GM21360 (cell line): ENCODE measurements around the gene CTCF.

Source experiments
- ATAC-seq: cut with Tn5 transposase; IDR thresholded peaks from one replicate; pipeline ENCODE4 v1.9.1; 2021; ENCODE audit warnings: mild to moderate bottlenecking, moderate library complexity; ENCODE audit not compliant: unreplicated experiment

CTCF gene

DNA sequence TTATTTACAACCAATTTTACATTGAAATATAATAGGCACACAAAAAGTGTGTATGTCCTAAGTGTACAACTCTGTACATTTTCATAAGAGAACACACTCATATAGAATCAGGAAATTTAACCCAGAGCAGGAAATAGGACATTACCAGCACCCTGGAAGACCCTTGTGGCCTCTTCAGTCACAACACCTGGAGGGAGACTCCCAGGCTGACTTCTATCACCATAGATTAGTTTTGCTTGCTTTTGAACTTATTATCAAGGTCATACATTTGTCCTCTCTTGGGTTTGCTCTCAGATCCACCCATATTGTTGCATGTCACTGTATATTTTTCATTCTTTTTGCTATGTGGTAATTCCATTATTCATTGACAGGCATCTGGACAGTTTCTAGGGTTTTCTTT is 27.9 kb upstream of the CTCF start:
- ATAC-seq: no peak

GRCh38 chr16:67535201-67535600 is 27.1 kb upstream of the CTCF start:
- ATAC-seq: no peak

- ATAC-seq: no peak
Observed at GRCh38 chr16:67537270-67537635, 25.1 kb upstream of the CTCF start.

- ATAC-seq: no peak
Observed at GRCh38 chr16:67537636-67538591, 24.4 kb upstream of the CTCF start.

- no peak for ATAC-seq
Observed at GRCh38 chr16:67538666-67539101, 23.6 kb upstream of the CTCF start.

GRCh38 chr16:67539271-67539670 is 23.1 kb upstream of the CTCF start:
- no peak for ATAC-seq

- no peak for ATAC-seq
Observed at GRCh38 chr16:67539691-67540635, 22.4 kb upstream of the CTCF start.

GRCh38 chr16:67540756-67541155 is 21.6 kb upstream of the CTCF start:
- no peak for ATAC-seq

GRCh38 chr16:67541391-67542263 is 20.7 kb upstream of the CTCF start:
- no peak for ATAC-seq

- ATAC-seq: no peak
Observed at GRCh38 chr16:67542464-67542863, 19.9 kb upstream of the CTCF start.

DNA sequence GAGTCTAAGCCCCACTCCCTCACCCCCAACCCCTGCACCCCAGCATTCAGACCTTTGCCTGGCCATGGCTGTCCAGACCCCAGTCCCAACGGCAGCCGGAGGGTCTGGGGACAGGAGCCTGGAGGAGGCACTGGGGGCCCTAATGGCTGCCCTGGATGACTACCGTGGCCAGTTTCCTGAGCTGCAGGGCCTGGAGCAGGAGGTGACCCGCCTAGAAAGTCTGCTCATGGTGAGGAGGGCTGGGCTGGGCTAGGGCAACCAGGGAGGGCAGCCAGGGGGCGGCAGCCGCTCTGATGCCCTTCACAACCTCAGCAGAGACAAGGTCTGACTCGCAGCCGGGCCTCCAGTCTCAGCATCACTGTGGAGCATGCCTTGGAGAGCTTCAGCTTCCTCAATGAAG is 19.3 kb upstream of the CTCF start:
- no peak for ATAC-seq

- ATAC-seq: no peak
Observed at GRCh38 chr16:67543582-67543981, 18.7 kb upstream of the CTCF start.

DNA sequence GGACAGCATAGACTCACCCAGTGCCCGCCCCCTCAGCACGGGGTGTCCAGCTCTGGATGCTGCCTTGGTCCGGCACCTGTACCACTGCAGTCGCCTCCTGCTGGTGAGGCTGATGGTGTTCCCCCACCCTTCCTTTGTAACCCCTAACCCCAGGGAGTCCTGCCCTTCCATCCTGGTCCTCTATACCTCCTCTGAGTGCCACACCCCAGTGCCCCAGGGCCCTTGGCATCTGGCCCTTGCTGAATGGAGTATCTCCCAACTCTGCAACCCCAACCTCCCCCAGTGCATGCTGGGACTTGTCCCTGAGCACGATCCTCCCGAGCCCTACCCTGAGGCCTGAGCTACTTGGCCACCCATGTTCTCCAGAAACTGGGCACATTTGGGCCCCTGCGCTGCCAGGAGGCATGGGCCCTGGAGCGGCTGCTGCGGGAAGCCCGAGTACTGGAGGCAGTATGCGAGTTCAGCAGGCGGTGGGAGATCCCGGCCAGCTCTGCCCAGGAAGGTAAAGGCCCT is 17.9 kb upstream of the CTCF start:
- ATAC-seq: no peak

- ATAC-seq: no peak
Observed at GRCh38 chr16:67544844-67545664, 17.3 kb upstream of the CTCF start.

- ATAC-seq: no peak
Observed at GRCh38 chr16:67545665-67546024, 16.7 kb upstream of the CTCF start.

DNA sequence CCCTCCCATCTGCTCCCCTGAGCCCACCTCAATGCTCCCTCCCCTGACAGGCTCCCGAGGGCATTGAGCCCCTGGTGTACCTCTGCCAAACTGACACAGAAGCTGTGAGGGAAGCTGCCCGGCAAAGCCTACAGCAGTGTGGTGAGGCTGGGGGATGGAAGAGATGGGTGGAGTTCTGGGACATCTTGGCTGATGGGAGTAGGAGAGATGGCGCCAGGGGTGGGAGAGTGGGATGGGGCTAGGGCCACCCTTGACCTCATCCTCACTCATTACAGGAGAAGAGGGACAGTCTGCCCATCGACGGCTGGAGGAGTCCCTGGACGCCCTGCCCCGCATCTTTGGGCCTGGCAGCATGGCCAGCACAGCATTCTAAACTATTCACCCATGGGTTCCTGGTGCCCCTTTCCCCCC is 16.2 kb upstream of the CTCF start:
- no peak for ATAC-seq

DNA sequence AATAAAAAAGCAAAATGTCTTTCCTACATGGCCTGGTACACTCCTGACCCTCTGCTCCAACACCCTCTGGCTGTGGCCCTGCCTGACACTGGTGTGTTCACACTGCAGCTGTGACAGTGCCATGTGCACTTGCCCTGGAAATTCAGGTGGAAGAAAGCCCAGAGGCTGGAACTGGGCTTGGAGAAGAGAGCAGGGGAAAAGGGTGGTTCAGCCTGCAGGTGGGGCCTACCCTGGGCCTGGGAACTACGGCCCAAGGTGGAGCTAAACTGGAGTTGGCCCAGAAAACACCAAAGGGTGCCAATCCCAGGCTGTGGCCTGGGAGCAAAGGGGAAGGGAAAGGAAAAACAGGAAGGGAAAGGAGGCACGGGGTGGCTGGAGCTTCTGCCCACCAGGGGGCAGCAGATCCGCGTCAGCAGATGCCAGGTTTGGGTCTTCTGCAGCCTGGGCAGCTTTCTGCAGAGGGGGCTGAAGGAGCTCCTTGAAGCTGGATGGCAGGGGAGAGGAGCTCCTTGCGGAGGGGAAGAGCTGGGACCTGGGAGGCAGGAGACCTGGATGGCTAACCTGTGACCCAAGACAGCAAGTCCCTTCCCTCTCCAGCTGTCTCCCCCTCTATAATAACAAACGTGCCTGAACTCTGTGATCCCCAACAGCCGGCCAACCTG is 15.4 kb upstream of the CTCF start:
- no peak for ATAC-seq

GRCh38 chr16:67547423-67548264 is 14.7 kb upstream of the CTCF start:
- no peak for ATAC-seq
